ENCODE data around the gene CDH8.

- TF ChIP-seq EZH2 (IDR thresholded peaks at IDR 0.05; ENCODE audit: borderline replicate concordance, low read length) (no peak), CTCF (conservative IDR thresholded peaks at IDR 0.05 in 1 of 2, IDR thresholded peaks at IDR 0.05 in 1 of 2; ENCODE audit: extremely low read depth in 1 of 2, insufficient read depth in 1 of 2, low read depth in 1 of 2, low read length in 2 of 2) (no peak)
These were observed 370.7 kb downstream of the CDH8 start for GRCh38 chr16:61665512-61665911.

All from mammary epithelial cell (primary cell).